GM23248 (cell line): Measurements from ENCODE around the gene COL28A1. TPM values are rescaled to one million over a fixed set of nuclear protein-coding genes. Genes with fewer than 3 reads are reported as not detected.
"Not testable (repeated sequence)": the region's sequence is repeated elsewhere in the genome, so short reads cannot be mapped to it uniquely, and the experiment has no call there.

Source experiments
- DNase-seq: peaks from one replicate; pipeline ENCODE4 v3.0.0-alpha.2; 2015
- H2AFZ ChIP-seq: fragments of 200-600 bp; sonication (generic); 2 replicates; pipeline ENCODE4 v1.6.1; 2016; ENCODE audit warnings: antibody characterized with exemption
- H3F3A ChIP-seq: fragments of 200-600 bp; sonication (generic); 2 replicates; pipeline ENCODE4 v1.6.1; 2016; ENCODE audit warnings: mild to moderate bottlenecking, antibody characterized with exemption, mixed run types; ENCODE audit not compliant: insufficient read depth
- H3K27ac ChIP-seq: fragments of 200-600 bp; sonication (generic); 2 replicates; pipeline ENCODE4 v1.5.1; 2016; ENCODE audit warnings: mild to moderate bottlenecking
- H3K27me3 ChIP-seq: fragments of 200-600 bp; sonication (generic); replicated peaks from 2 replicates; pipeline ENCODE4 v1.6.1; 2016; ENCODE audit warnings: mild to moderate bottlenecking; ENCODE audit not compliant: insufficient read depth
- H3K36me3 ChIP-seq: fragments of 200-600 bp; sonication (generic); 2 replicates; pipeline ENCODE4 v1.6.1; 2016; ENCODE audit warnings: low read depth, mild to moderate bottlenecking
- H3K4me1 ChIP-seq: fragments of 200-600 bp; sonication (generic); 2 replicates; pipeline ENCODE4 v1.6.1; 2016; ENCODE audit warnings: mild to moderate bottlenecking; ENCODE audit not compliant: insufficient read depth
- H3K4me2 ChIP-seq: fragments of 200-600 bp; sonication (generic); one replicate; pipeline ENCODE4 v1.6.1; 2016; ENCODE audit warnings: mild to moderate bottlenecking; ENCODE audit not compliant: unreplicated experiment
- H3K4me3 ChIP-seq: fragments of 200-600 bp; sonication (generic); 2 replicates; pipeline ENCODE4 v1.5.1; 2016; ENCODE audit warnings: mild to moderate bottlenecking
- H3K79me2 ChIP-seq: fragments of 200-600 bp; sonication (generic); 2 replicates; pipeline ENCODE4 v1.6.1; 2016; ENCODE audit warnings: mild to moderate bottlenecking; ENCODE audit not compliant: insufficient read depth
- H3K9ac ChIP-seq: fragments of 200-600 bp; sonication (generic); 2 replicates; pipeline ENCODE4 v1.6.1; 2016; ENCODE audit warnings: mild to moderate bottlenecking
- H3K9me2 ChIP-seq: fragments of 200-600 bp; sonication (generic); 2 replicates; pipeline ENCODE4 v1.6.1; 2016; ENCODE audit warnings: mixed run types, mild to moderate bottlenecking, moderate library complexity; ENCODE audit not compliant: insufficient read depth
- H3K9me3 ChIP-seq: fragments of 200-600 bp; sonication (generic); one replicate; pipeline ENCODE4 v1.6.1; 2017; ENCODE audit warnings: low read depth
- H4K20me1 ChIP-seq: fragments of 200-600 bp; sonication (generic); 2 replicates; pipeline ENCODE4 v1.6.0; 2016; ENCODE audit not compliant: insufficient read depth
- EZH2 ChIP-seq: fragments of 200-600 bp; sonication (generic); IDR thresholded peaks from 2 replicates; pipeline ENCODE4 v1.6.1; 2018; ENCODE audit warnings: antibody characterized with exemption, mild to moderate bottlenecking; ENCODE audit not compliant: insufficient read depth, poor library complexity, severe bottlenecking
- EZH2phosphoT487 ChIP-seq: fragments of 200-600 bp; sonication (generic); IDR thresholded peaks from 2 replicates; pipeline ENCODE4 v1.6.1; 2018; ENCODE audit warnings: antibody characterized with exemption, moderate library complexity, mild to moderate bottlenecking, low read depth; ENCODE audit not compliant: insufficient read depth
- WGBS, 2 experiments: methylation state at CpG; one replicate each; pipeline ENCODE4 v1.1.6; 2015 to 2017; ENCODE audit warnings: low lambda C conversion rate in 2 of 2, low coverage in 1 of 2; ENCODE audit errors: missing lambda C conversion rate in 2 of 2; 5-methylcytosine and 5-hydroxymethylcytosine counted together
- in situ Hi-C: fragments of 300-500 bp; cut with MboI; formaldehyde crosslinking; loops from 2 replicates; pipeline ENCODE4 v1.15.0; 2020
- polyA plus RNA-seq: library from polyadenylated mRNA; unstranded; fragments of >200 nt; fragmentation: Nextera tagmentation; extraction: Ambion mirVana; gene quantifications from 2 replicates; pipeline ENCODE4 v1.2.1, GENCODE V29; 2016
- total RNA-seq: library from RNA; depleted of rRNA; stranded (reverse); fragments of >200 nt; shearing (Covaris generic); gene quantifications from 2 replicates; pipeline ENCODE4 v1.2.3, GENCODE V29; 2014

Gene COL28A1
- total and polyA plus RNA-seq, 2 experiments from 2014 or later, result not detected

GRCh38 chr7:7399707-7400106 lies 136.0 kb downstream of the COL28A1 start:
- H3K9me2 ChIP-seq, result no peaks in the 10 kb centered on the region
- 85 to 86% methylated on average over 2 of the region's 2 CpGs for WGBS, 2 experiments
- no peak for TF ChIP-seq EZH2phosphoT487

GRCh38 chr7:7395785-7396184 lies 139.9 kb downstream of the COL28A1 start:
- 62 to 73% methylated on average over 4 of the region's 4 CpGs for WGBS, 2 experiments
- no peaks in the 10 kb centered on the region for H3K9me3 ChIP-seq
- in situ Hi-C loops, result no loop called here

More at GRCh38 chr7:7399707-7400106, 136.0 kb downstream of the COL28A1 start:
- no peaks in the 10 kb centered on the region for H3K36me3 ChIP-seq
- H2AFZ ChIP-seq, result no peak overlapping the region
- H3K27me3 ChIP-seq, result no peaks in the 10 kb centered on the region
- no peaks in the 10 kb centered on the region for H3K4me1 ChIP-seq
- no peaks in the 10 kb centered on the region for H4K20me1 ChIP-seq
- no peak overlapping the region for H3K4me3 ChIP-seq
- no peak overlapping the region for H3K27ac ChIP-seq
- H3K9ac ChIP-seq, result no peak overlapping the region
- no peaks in the 10 kb centered on the region for H3K9me3 ChIP-seq
- H3F3A ChIP-seq, result no peaks in the 10 kb centered on the region
- in situ Hi-C loops, result loop anchor here (25.0 kb wide), 2 partner anchors 287 to 813 kb away; no protein-coding TSS in a partner anchor
- H3K79me2 ChIP-seq, result no peaks in the 10 kb centered on the region
- DNase-seq, result no peak
- no peak overlapping the region for H3K4me2 ChIP-seq

GRCh38 chr7:7388164-7388563 lies 147.5 kb downstream of the COL28A1 start:
- H4K20me1 ChIP-seq, in situ Hi-C loops, H3K36me3 ChIP-seq, H3K4me3 ChIP-seq, H3K4me1 ChIP-seq, H3K9me3 ChIP-seq, DNase-seq, H3K4me2 ChIP-seq, H3K79me2 ChIP-seq, H3K9ac ChIP-seq, H3K27me3 ChIP-seq, H3K9me2 ChIP-seq, H3F3A ChIP-seq, H2AFZ ChIP-seq, H3K27ac ChIP-seq: not testable (repeated sequence)
- 79 to 81% methylated on average over 4 of the region's 4 CpGs for WGBS, 2 experiments

More at GRCh38 chr7:7395785-7396184, 139.9 kb downstream of the COL28A1 start:
- Histone ChIP-seq H3K27ac (no peak overlapping the region), H3K79me2 (no peaks in the 10 kb centered on the region), H3K9ac (no peak overlapping the region), H3K27me3 (no peaks in the 10 kb centered on the region), H3F3A (no peaks in the 10 kb centered on the region), H3K4me3 (no peak overlapping the region), H3K4me2 (no peak overlapping the region), H2AFZ (no peak overlapping the region), H3K4me1 (no peaks in the 10 kb centered on the region), H4K20me1 (no peaks in the 10 kb centered on the region), H3K36me3 (no peaks in the 10 kb centered on the region), H3K9me2 (no peaks in the 10 kb centered on the region)
- no peak for DNase-seq
- no peak for TF ChIP-seq EZH2phosphoT487
- no peak for TF ChIP-seq EZH2

GRCh38 chr7:7385421-7385820 lies 150.3 kb downstream of the COL28A1 start:
- no peaks in the 10 kb centered on the region for H3F3A ChIP-seq
- DNase-seq, result peak; percentile 43
- 51 to 54% methylated on average over 2 of the region's 2 CpGs for WGBS, 2 experiments
- no peaks in the 10 kb centered on the region for H3K9me2 ChIP-seq
- no peak overlapping the region for H2AFZ ChIP-seq
- no peak overlapping the region for H3K4me3 ChIP-seq
- no peaks in the 10 kb centered on the region for H3K36me3 ChIP-seq
- H4K20me1 ChIP-seq, result no peaks in the 10 kb centered on the region
- no peaks in the 10 kb centered on the region for H3K9me3 ChIP-seq
- no peaks in the 10 kb centered on the region for H3K4me1 ChIP-seq
- no peak overlapping the region for H3K27ac ChIP-seq
- no peaks in the 10 kb centered on the region for H3K27me3 ChIP-seq
- H3K79me2 ChIP-seq, result no peaks in the 10 kb centered on the region
- in situ Hi-C loops, result no loop called here
- no peak overlapping the region for H3K9ac ChIP-seq
- TF ChIP-seq EZH2, result no peak
- no peak overlapping the region for H3K4me2 ChIP-seq

GRCh38 chr7:7384228-7384627 lies 151.4 kb downstream of the COL28A1 start:
- Histone ChIP-seq H2AFZ (no peak overlapping the region), H4K20me1 (no peaks in the 10 kb centered on the region), H3K4me1 (no peaks in the 10 kb centered on the region), H3K27ac (no peak overlapping the region), H3K9me3 (no peaks in the 10 kb centered on the region), H3K36me3 (no peaks in the 10 kb centered on the region), H3K9me2 (no peaks in the 10 kb centered on the region), H3K4me2 (no peak overlapping the region), H3K4me3 (no peak overlapping the region), H3F3A (no peaks in the 10 kb centered on the region), H3K79me2 (no peaks in the 10 kb centered on the region), H3K27me3 (no peaks in the 10 kb centered on the region), H3K9ac (no peak overlapping the region)
- in situ Hi-C loops, result no loop called here
- DNase-seq, result no peak
- no peak for TF ChIP-seq EZH2phosphoT487
- no peak for TF ChIP-seq EZH2
